Activated naive CD4-positive, alpha-beta T cell (primary cell): ENCODE measurements around the gene ARHGEF39.
A peak's percentile ranks its signal among the peaks of the same experiment; 100 is the strongest.

ENCODE experiments used
- DNase-seq, 4 experiments: peaks; one replicate each; lab custom pipeline; 2025; lab: John Stamatoyannopoulos, UW

The ARHGEF39 gene, protein sequence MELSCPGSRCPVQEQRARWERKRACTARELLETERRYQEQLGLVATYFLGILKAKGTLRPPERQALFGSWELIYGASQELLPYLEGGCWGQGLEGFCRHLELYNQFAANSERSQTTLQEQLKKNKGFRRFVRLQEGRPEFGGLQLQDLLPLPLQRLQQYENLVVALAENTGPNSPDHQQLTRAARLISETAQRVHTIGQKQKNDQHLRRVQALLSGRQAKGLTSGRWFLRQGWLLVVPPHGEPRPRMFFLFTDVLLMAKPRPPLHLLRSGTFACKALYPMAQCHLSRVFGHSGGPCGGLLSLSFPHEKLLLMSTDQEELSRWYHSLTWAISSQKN

GRCh38 chr9:35664531-35665470 is at the start of gene ARHGEF39:
TSS of gene ARHGEF39 (minus strand) at chr9:35665195. CDS start at chr9:35665169, 26 bp downstream.
- peak in 3 of 4 experiments; percentile 19 to 51 (median 35) for DNase-seq

DNA sequence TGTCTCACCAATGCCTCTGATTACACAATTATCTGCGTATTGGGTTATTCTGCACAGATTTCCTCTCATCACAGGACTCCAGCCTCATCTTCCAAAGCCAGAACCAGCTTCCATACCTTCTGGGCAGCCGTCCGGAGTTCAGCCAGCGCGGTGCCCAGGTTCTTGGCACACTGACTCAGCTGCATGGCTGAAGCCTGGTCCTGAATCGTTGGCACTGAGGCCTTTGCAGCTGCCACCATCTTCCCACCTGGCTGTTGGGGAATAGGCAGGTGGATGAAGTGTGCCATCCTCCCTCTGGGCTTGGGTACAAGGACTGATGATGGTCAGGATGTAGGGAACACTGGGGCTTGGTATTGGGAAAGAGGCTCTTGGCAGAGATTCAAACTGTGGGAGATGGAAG is 49.1 kb upstream of the ARHGEF39 start:
- no peak for DNase-seq

- DNase-seq = no peak
These were observed 48.6 kb upstream of the ARHGEF39 start for GRCh38 chr9:35713578-35713977.

DNA sequence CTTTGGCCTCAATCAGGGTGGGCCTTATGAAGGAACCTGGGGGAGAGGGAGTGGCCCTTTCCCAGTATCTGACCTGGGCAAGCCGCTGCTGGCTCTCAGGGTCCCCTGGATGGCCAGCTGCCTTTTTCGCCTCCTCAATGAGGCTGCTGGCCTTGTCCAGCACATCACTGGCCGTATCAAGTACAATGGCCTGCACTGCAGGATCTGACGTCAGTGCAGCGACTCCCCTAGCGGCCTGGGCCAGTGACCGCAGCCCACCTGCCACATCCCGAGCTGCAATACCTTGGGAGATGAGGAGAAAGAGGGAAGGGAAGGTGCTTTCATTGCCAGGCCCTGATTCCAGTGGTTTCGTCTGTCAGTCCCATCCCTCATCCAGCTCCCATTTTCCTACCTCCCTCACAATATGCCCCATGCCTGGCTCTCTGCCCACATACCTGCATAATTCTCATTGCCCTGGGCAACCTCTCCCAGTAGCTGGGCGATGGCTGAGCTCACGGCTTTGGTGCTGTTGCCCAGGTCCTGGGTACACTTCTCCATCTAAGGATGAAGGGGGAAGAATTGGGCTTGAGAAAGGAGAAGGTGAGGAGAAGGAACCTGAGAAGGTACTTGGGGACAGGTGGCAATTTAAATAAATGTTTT is 47.9 kb upstream of the ARHGEF39 start:
- no peak for DNase-seq

DNA sequence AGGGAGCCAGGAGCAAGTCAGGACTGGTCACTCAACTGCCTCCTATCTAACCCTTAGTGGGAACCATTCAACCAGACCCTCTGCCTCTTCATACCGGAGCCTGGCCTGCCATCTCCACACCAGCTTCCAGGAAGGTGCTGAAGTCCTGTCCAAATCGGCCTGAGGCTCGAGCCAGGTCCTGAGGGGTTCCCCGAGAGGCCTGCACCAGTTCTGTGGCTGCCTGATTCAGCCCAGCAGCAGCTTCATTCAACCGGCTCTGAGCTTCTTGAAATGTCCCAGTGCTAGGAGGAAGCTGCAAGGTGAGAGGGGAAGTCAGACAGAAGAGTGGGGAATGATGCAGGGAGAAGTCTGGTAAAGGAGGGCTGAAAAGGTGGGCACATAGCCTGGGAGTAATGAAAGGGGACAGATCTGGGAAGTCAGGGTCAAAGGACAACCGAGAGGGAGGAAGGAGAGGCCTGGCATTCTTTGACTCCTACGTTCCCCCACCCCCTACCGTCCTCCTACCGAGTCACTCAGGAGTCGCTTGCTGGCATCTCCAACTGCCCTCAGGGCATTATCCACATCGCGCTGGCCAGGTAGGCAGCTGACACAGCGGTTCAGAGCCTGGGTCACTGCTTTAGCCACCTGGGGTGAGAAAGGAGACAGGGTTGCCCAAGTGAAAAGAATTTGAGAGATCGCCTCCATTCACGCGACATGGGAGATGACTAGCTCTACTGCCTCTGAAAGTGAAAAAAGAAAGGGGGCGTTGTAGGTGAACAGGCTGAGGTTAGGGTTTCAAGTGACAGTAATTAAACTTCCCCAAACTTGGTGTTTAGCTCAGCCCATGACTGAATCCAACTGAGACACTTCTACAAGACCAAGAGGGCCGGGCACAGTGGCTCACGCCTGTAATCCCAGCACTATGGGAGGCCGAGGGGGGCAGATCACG is 46.8 kb upstream of the ARHGEF39 start:
- no peak for DNase-seq

DNA sequence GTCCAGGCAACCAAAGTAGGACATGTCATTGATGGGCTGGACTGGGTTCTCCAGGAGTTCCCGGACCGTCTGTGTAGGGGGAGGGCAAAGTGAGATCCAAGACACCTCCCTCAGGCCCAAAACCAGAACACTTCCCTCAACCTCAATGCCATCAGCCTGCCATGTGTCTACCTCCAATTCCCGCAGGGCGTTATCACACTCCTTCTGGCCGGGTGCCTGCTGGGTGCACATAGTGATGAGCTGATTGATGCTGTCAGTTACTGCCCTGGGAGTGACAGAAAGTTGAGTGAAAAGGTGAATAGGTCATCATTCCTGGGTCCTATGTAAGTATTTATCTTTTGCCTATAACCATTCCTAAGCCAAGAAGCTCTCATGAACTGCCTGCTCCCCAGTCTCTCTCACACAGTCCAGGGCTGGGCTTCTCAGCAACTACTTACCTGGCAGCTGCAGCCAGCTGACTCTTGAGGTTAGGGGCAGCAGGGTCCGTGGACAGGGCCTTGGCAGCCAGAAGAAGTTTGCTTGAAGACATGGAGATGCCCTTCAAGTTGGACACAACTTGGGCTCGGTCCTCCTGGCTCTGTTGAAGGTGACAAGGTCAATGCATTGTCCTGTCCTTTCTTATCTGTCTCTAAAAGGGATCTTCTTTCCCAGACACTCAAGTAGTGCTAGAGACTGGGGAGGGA is 46.0 kb upstream of the ARHGEF39 start:
- DNase-seq = no peak

GRCh38 chr9:35708146-35708545 is 43.2 kb upstream of the ARHGEF39 start:
- DNase-seq = no peak

- DNase-seq = no peak
These were observed 42.0 kb upstream of the ARHGEF39 start for GRCh38 chr9:35706951-35707350.

- no peak for DNase-seq
These were observed 40.9 kb upstream of the ARHGEF39 start for GRCh38 chr9:35705836-35706430.

DNA sequence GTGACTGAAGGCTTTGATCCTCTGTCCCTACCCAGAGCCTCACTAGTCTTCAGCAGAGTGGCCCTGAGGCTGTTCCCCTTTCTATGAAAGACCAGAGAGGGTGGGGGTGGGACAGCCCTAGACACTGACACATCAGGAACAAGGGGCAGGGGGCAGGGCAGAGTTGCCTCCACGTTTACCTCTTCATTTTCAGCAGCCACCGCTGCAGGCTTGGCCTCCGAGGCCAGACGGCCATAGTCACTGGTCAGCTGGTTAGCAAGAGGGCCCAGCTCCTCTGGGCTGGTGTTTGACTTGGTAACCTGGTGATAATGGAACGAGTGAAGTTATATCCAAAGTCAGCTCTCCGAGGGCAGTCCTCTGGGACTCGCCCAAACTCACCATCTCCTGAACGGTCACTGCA is 40.4 kb upstream of the ARHGEF39 start:
- DNase-seq = no peak

DNA sequence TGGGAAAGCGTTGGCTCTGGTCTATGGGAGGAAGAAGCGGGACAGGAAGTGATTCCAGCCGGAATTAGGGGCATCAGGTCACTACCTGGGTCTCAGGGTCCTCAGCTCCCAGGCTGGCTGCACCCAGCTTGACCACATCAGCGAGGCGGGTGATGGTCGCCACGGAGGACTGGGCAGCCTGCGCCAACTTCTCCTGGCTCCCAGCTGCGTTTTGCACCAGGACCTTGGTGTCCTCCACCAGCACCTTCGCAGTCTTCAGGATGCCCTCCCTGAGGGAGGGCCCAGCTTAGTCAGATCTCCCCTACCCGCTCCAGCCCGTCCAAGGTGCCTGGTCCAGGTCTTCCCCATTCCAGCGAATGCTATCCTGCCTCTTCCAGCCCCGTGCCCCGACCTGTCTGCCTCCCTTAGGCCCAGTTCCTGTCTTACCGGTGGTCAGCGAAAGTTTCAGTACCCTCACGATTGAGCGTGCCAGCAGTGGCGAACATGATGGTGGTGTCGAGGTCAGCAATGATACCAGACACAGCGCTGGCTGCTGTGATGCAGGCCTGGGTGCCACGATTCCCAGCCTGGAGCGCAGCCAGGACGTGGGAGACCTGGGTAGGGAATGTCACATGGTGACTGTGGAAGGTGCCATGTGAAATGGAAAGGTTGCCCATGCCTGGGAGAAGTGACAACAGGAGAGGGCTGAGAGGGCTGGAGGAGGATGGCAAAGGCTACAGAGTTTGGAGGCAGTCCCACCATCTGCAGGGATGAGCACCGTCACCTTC is 39.1 kb upstream of the ARHGEF39 start:
- DNase-seq = no peak

DNA sequence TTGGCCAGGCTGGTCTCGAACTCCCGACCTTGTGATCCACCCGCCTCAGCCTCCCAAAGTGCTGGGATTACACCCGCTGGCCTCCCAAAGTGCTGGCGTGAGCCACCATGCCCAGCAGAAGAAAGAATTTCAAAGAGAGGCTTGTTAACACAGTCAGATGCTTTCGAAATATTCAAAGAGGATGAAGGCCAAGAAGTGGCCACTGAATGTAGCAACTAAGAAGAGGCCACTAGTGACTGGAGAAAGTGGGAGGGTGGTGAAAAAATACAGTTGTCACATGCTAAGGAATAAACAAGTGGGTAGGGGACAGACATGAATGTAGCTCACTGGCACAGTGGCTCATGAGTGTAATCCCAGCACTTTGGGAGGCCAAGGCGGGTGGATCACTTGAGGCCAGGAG is 37.7 kb upstream of the ARHGEF39 start:
- DNase-seq = no peak

DNA sequence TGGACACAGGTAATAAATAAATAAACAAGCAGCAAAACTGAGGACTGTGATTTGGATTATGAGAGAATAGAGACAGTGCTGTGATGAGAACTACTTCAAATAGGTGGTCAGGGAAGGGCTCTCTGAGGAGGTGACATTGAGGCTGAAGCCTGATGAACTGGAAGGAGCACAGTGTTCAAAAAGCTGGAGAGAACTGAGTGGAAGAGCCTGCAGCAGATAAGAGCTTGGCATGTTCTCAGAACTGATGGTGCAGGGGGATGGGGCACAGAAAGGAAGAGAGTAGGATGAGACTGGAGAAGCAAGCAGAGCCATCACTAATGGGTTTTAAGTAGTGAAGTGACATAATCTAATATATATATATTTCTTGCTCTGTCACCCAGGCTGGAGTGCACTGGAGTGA is 35.9 kb upstream of the ARHGEF39 start:
- no peak for DNase-seq

DNA sequence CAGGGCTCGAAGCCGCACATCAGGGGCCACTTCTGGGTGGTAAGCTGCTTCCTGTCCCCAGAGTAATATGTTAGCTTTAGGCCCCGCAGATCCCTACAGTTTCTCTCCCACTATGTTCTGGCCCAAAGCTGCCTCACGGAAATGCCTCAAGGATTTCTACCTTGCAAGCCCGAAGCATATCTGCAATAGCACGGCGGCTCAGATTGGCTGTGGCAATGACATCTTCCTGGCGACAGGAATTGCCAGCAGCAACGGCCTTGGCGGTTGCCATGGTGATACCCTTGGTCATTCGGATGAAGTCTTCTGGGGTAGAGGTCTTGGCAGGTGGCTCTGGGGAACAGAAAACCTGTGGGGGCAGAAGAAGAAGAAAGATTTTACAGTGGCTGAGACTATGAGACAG is 35.0 kb upstream of the ARHGEF39 start:
- no peak for DNase-seq

- DNase-seq = no peak
These were observed 33.2 kb upstream of the ARHGEF39 start for GRCh38 chr9:35698231-35698630.

- no peak for DNase-seq
These were observed 32.5 kb upstream of the ARHGEF39 start for GRCh38 chr9:35697486-35697885.

DNA sequence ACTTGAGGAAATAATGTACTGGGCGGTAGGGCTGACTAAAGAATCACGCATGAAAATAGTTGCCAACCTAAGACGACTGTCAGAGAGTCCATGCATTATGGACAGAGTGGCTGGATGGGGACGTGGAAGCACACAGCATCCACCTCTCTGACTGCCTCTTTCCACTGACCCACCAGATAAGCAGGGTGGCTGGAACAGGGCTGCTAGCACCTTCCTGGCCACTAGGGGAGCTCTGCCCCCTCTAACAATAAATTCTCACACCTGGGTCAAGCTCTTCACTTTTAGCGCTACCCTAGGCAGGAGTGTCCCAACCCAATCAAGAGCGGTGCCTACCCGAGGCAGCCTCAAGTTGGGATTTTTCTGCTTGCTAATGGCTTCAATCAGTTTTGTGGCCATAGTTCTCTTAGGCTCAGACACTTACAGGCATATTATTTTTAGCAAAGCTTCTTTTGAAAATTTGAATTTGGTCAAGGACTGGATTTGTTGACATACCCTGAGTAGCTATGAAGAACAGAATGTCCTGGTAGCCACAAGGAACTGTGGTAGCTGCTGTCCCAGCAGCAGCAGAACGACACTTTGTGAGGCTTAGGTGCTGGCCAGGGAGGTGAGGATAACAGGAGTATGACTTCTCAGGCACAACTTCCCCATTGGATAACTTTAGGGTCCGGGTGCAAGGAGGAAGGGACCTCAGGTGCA is 31.7 kb upstream of the ARHGEF39 start:
- DNase-seq = peak in 2 of 4 experiments; percentile 14 to 23

- no peak for DNase-seq
These were observed 31.0 kb upstream of the ARHGEF39 start for GRCh38 chr9:35695943-35696401.

DNA sequence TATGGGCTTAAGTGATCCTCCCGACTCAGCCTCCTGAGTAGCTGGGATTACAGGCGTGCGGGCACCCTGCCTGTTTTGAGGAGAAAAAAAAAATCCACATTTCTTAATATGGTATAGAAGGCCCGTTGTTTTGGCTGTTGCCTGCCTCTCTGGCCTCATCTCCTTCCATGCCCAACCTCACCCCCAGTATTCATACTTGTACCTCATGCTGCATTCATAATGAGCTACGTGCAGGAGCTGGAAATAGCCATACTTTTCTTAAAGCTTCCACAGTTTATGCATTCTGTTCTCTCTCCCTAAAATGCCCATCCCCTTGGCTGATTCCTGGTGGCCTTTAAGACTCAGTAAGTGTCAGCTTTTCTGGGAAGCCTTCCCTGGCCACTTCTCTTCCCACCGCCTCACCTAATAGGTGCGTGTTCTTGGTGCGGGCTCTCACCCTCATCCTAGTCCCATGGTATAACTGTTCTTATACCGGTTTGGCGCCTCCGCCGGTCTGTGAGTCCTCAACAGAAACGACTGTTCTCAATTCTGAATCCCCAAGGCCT is 26.8 kb upstream of the ARHGEF39 start:
- no peak for DNase-seq
